Right lobe of liver (tissue), 4 donors: Measurements from ENCODE around the gene PPEF2.

Source experiments
- POLR2A ChIP-seq: fragments of 450-650 bp; IDR thresholded peaks from one replicate; pipeline ENCODE4 v1.6.1; 2017; ENCODE audit warnings: antibody characterized with exemption, mild to moderate bottlenecking
- TF ChIP-seq, protein P1 (sequence below), 4 donors: fragments of 200-600 bp in 3 of 4; fragments of 450-650 bp in 1 of 4; IDR thresholded peaks; one replicate each; pipeline versions ENCODE4 v1.5.1 to v1.8.0; 2016 to 2022; ENCODE audit warnings: antibody characterized with exemption in 4 of 4, mild to moderate bottlenecking in 2 of 4
- donor health status: DM: no; HTN: no; CAD: no.
- donor health status: DM: no; HTN: no; CAD: no.
- donor health status: DM: no; HTN: yes; CAD: no.

DNA sequence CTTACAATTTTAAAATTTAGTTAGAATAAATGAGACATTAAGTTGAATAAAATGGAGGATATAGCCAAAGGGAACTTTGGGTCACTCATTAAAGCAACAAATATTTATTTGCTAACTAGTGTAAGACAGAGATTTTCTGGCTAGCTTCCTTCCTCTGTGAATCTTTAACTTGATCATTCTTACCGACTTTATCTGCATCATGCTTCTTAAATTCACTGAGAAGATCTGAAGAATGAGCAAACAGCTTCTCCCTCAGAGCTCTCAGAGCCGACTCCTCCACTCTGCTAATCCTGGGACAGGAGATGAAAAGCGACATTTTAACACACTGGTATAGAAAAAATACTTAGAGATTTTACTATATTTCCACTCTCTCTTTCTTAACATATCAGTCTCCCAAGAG lies 35.1 kb downstream of the PPEF2 start:
- no peak for TF ChIP-seq POLR2A
- TF ChIP-seq, protein P1, sequence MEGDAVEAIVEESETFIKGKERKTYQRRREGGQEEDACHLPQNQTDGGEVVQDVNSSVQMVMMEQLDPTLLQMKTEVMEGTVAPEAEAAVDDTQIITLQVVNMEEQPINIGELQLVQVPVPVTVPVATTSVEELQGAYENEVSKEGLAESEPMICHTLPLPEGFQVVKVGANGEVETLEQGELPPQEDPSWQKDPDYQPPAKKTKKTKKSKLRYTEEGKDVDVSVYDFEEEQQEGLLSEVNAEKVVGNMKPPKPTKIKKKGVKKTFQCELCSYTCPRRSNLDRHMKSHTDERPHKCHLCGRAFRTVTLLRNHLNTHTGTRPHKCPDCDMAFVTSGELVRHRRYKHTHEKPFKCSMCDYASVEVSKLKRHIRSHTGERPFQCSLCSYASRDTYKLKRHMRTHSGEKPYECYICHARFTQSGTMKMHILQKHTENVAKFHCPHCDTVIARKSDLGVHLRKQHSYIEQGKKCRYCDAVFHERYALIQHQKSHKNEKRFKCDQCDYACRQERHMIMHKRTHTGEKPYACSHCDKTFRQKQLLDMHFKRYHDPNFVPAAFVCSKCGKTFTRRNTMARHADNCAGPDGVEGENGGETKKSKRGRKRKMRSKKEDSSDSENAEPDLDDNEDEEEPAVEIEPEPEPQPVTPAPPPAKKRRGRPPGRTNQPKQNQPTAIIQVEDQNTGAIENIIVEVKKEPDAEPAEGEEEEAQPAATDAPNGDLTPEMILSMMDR (IDR thresholded peaks at IDR 0.05) = no peak
